ENCODE data around the gene ARIH2.
"Not testable (repeated sequence)": the region's sequence is repeated elsewhere in the genome, so short reads cannot be mapped to it uniquely, and the experiment has no call there.

Gene ARIH2

DNA sequence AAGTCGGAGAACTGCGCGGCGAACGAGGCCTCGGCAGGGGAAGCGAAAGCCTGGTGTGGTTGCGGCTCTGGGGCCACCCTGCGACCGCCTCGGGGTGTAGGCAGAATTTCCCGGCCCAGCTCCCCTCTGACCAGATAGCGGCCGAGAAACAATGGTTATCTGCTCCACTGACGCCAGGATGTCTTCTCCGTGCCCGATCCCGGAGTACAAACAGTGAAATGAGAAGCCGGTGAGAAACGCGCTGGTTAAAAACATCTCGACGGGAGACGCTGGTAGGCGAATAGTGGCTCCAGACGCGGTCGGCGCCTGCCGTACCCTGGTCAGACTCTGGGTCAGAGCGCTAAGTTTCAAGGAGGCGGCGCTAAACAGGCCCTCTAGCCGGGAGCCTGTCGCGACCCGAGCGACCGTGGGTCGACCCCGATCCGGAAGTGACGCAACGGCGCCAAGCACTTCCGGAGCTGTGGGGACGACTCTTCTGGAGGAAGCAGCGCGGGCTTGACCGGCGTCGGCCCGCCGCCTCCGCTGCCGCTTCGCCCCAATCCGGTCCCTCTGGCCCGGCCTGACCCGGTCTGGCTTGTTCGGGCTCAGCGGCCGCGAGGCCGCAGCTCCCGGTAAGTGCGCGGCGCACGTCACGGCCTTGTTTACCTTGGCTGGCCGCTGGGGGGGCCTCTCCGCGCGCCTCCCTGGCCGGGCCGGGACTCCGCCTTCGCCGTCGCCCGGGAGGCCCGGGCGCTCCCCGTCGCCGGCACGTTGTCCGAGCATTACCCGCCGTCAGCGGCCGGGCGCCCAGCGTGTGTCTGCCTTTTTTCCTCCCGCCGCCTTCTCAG lies at the start of gene ARIH2:
Gene ARIH2, plus strand, starts transcription at position 455 of the 827 bp plus-strand sequence. CDS start 8,717 bp downstream, outside the sequence.
- DNase-seq (ENCODE audit: low spot score), result peak; percentile 93

DNA sequence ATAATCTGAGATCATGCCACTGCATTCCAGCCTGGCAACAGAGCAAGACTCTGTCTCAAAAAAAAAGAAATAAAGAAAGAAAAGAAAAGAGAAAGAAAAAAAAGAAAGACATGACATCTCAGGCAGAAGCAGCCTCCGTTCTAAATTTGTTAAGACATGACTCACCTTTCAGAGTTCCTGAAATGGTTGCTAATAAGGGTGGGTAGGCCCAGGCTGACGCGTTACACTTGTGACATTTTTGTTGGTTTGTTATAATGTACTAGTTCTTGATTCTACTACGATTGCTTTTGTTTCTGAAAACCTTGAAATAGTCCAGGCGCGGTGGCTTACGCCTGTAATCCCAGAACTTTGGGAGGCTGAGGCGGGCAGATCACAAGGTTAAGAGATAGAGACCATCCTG lies 41.0 kb upstream of the ARIH2 start:
- no peak for DNase-seq (ENCODE audit: low spot score)

DNA sequence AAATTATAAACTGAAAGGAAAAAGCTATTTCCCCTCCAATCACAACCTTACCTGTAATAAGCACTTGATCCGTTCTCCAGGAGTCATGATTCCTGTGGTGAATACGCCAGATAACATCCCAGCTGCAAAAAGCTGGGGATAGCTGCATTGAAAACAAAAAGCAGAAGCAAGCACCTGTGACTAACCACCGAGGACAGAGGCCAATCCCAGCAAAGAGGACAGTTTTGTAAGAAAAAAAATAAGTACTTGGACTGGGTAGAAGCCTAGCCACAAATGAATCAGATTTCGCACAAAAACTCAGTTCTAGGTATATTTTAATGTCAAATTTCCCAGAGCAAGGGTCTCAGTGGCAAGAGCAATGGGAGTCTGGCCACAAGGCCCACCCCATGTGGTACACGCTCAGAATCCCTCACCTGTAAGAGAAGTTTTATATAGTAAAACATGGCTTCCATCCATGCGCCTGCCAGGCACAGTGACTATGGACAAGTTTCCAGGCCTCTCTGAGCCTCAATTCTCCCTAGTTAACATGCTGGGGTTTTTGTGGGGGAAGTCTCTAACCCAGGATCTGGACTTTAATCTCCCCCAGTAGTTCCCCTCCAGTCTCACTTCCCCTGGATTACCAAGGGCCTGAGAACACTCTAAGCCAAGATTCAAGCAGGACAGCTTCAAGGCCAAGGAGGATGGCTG lies 39.2 kb upstream of the ARIH2 start:
- no peak for DNase-seq (ENCODE audit: low spot score)

DNA sequence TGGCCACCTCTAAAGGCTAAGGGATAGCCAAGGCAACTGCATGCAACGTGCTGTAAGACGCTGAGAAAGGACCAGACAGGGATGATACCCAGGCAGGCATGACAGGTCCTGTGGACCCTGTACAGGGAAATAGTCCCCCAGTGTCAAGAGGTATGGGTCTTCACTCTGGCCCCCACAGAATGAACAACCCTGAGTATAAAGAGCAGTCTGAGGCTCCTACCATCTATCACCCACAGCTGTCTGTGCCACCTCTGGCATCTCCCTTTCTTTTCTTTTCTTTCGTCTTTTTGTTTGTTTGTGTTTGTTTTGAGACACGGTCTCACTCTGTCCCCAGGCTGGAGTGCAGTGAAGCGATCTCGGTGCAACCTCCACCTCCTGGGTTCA lies 38.7 kb upstream of the ARIH2 start:
- no peak for DNase-seq (ENCODE audit: low spot score)

DNA sequence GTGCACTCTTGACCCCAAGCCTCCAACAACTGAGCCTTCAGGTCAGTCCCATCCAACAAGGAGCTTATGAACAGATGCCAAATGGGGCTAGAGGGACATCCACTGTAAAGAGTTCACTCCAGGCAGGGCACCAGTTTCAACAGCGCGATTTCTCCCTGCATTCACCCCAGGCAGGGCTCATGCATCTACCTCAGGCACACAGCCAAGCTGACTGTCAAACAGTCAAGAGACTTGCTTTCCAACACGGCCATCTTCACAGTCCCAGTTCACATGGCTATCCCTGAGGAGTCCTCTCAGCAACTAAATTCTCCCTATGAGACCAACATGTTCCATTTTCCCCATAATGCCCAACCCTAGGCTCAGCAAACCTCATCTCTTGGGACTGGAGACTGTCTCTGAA lies 37.6 kb upstream of the ARIH2 start:
- no peak for DNase-seq (ENCODE audit: low spot score)

DNA sequence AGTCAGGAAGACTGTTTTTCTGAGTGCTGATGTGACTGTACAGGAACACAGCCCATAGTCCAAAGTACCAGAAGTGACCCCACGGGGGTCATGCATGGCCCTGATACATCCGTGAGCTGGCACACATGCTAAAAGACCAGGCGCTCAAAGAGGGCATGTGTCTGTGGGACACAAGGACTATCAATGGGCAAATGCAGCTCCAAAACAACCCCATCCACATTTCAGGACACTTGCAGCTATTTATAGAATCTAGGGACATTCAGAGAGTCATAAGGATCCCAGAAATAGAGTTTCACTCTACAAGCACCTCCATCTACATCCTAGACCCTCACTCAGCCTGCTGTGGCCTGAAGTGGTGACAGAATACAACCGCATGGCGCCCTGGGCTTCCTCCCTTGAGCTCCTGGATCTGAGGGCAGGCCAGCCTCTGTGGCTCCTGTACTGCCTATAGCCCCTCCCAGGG lies 37.0 kb upstream of the ARIH2 start:
- DNase-seq (ENCODE audit: low spot score), result no peak

DNA sequence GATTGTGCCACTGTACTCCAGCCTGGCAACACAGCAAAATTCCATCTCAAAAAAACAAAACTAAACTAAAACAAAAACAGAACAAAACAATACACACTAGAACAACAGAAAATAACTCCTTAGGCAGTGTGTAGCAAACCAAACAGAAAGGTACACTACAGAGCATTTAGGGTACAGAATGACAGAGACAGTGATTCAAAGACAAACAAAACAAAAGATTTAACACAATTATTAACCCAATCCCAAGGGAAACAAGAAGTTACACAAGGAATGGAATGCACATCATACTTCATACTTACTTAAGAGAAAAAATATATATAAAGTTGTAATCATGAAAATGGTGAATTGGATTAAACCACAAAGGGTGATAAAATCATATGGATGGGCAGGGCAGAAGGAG lies 32.9 kb upstream of the ARIH2 start:
- DNase-seq (ENCODE audit: low spot score), result no peak

DNA sequence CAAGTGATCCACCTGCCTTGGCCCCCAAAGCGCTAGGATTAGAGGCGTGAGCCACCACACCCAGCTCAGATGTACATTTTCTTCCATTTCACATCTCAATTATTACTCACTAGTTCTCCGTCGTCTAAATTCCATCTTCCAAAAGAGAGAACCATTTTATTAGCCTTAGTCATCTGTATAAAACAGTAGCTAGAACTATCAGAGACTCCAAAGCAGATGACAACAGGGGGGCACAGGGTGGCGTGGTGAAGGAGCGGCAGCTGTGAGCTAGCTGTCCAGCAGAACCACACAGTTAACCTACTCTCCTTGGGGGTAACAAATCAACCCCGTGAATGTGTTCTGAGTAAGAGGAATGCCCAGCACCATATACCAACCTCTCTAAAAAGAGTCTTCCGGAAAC lies 27.0 kb upstream of the ARIH2 start:
- no peak for DNase-seq (ENCODE audit: low spot score)

DNA sequence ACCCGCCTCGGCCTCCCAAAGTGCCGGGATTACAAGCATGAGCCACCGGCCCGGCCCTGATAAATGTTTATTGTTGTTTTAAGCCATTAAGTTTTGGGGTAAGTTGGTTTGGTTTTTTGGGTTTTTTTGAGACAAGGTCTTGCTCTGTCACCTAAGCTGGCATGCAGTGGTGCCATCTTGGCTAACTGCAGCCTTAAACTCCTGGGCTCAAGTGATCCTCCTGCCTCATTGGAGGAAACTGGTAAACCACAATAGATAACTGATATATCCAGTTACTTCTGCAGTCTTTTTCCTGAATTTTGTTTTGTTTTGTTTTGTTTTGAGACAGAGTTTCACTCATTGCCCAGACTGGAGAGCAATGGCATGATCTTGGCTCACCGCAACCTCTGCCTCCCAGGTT lies 24.1 kb upstream of the ARIH2 start:
- no peak for DNase-seq (ENCODE audit: low spot score)

DNA sequence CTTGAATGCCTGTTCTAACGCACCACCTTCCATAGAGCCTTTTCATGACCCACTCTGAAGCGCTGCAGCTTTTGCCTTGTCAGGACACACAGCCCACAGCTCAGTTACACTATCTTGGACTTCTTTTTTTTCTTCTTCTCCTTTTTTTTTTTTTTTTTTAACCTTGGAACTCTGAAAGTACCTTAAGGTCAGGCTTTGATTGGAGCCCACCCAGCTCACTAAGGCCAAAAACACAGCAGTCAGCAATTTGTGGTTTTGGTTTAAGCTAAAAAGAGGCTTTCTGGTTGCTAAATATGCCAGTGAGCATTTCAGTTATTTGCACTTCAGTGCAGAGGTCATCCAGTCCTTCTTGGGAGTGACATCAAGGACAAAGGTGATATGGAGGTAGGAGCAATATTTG lies 21.7 kb upstream of the ARIH2 start:
- DNase-seq (ENCODE audit: low spot score), result no peak

DNA sequence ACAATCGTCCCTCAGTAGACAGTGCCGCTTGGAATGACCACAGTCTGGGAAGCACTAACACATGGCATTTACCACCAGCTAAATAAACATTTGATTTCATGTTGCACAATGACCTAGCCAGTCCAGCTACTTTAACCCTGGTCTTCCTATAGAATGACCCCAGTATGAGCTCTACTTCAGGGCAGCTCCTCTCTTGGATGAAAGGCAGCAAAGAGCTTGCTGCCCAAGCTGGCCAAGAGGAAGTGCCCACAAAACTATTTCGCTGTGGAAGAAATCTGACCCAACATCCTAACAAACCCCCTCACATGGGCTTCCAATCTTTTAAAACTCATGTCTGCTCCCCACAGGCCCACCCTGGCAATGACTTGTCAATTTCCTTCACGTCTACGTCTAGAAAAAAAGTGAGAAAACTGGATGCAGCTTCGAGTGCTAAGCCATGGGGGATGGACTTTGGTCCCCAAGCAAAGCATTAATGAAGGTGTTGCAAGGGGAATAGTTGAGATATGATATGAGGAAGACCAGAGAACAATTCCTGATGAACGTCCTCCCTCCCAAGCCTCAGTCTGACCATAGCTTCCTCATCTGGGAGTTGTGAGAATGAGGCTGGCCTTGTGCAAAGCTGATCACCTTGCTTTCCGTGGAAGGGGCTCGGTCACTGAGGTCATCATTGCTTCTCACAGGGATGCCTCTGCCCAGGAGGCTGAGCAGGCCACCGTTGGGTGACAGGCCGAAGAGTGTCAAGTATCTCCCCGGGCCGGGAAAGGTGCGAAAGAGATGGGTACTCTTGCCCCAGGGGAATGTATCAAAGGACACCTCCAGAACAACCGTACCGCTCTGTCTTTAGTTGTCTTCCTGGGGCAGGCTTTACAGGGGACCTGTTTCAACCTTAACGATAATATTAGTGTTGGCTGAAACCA lies 20.9 kb upstream of the ARIH2 start:
- DNase-seq (ENCODE audit: low spot score), result peak; percentile 13

DNA sequence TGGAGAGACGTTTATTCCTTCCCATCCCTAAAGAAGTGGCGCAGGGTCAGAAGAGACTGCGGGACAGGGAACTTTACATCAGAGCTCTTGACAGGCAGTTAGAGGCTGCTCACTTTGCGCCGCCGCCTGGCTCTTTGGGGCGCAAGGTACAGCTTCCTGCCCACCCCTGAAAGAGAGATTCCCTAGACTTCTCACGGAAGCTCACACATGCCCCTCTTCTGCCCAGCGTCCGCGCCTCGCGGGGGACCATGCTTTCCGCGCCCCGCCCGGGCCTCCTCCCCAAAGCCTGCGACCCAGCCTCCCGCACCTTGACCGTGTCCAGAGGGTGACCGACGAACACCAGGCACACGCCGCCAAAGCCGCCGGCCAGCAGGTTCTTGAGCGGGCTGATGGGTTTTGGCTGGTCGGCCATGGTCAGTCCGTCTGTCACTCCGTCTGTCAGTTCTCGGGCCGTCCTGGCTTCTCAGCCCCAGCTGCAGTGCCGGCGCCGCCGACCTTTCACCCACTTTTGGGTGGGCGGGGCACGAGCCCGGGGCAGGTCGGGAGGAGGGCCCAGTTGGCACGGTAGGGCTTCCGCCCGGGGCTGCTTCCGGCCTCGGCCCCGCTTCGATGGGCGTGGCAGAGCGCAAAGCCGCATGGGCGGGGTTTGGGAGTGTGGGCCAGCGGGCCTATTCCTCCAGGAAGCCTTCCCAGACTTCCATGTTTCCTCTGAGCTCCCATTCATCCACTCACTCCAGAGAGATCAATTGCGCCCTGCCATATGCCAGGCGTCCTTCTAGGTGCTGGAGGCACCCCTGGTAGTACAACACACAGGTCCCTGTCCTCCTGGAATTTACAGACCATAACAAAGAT lies 20.0 kb upstream of the ARIH2 start, which contains the start of gene SLC25A20:
Gene SLC25A20, minus strand, starts transcription at position 500 of the 852 bp plus-strand sequence. Its CDS starts 88 bp downstream, at position 412.
- DNase-seq (ENCODE audit: low spot score), result peak; percentile 94

DNA sequence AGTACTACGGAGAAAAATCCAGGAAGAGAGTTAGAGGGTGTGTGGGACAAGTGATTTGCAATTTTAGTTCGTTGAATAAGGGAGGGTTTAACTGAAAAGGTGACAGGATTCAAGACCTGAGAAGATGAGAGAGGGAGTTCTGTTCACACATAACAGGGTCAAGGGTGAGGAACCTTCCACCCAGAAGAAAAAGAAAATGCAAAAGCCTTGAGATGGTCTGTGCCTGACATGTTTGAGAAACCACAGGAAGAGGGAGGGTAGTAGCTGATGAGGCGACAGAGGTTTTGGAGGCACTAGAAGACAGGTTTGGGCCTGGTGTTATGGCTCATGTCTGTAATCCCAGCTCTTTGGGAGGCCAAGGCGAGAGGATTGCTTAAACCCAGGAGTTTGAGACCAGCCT lies 19.4 kb upstream of the ARIH2 start:
- no peak for DNase-seq (ENCODE audit: low spot score)

DNA sequence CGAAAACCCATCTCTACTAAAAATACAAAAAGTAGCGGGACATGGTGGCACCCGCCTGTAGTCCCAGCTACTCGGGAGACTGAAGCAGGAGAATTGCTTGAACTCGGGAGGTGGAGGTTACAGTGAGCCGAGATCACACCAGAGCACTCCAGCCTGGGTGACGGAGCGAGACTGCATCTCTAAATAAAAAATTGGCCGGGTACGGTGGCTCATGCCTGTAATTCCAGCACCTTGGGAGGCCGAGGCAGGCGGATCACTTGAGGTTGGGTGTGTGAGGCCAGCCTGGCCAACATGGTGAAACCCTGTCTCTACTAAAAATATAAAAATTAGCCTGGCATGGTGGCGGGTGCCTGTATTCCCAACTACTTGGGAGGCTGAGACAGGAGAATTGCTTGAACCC lies 11.6 kb upstream of the ARIH2 start:
- not testable (repeated sequence) for DNase-seq (ENCODE audit: low spot score)

DNA sequence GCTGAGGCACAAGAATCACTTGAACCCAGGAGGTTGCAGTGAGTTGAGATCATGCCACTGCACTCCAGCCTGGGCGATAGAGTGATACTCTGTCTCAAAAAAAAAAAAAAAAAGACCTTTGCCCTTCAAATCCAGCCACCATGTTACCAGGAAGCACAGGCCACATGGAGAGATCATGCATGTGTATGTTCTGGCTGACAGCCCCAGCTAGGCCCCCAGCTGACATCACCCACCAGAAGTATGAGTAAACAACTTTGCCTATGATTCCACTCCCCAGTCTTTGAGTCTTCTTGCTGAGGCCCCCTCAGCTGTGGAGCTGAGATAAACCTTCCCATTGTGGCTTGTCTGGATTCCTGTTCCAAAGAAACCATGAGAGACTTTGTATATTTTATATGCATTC lies 3.3 kb upstream of the ARIH2 start:
- DNase-seq (ENCODE audit: low spot score), result no peak

DNA sequence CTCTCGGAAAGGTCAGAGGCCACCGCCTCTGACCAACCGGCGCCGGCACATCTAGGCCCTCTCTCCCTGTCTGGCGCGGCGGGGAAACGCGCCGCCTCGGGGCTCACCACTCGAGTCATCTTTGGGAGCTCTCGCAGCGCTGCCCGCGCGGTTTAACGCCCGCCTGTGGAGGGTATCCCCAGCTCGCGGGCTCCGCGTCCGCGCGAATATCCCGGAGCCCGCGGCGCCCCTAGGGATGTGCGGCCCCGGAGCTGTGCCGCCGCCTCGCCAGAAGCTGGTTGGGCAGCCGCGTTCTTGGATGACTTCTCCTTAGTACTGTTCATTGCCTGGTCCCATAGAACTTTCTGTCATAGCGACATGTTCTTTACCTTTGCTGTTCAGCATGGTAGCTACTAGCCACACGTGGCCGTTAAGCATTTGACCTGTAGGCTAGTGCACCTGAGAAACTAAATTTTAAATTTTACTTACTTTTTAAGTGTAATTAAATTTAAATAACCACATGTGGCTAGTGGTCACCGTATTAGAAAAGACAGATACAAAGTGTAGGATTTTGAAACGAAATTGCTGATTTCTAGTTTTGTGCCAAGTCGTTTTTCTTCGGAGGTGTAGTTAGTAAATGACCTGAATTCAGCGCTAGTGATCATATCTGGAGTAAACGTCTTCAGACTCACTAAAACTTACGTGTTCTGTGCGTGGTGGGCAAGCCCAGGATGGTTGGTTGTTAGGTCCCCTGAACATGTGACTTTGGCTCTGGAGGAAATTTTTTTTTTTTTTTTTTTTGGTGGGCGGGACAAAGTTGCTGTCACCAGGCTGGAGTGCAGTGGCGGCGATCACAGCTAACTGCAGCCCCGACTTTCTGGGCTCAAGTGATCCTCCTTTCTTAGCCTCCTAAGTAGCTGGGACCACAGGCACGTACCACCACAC lies 835 bp downstream of the ARIH2 start:
- DNase-seq (ENCODE audit: low spot score), result peak; percentile 71

DNA sequence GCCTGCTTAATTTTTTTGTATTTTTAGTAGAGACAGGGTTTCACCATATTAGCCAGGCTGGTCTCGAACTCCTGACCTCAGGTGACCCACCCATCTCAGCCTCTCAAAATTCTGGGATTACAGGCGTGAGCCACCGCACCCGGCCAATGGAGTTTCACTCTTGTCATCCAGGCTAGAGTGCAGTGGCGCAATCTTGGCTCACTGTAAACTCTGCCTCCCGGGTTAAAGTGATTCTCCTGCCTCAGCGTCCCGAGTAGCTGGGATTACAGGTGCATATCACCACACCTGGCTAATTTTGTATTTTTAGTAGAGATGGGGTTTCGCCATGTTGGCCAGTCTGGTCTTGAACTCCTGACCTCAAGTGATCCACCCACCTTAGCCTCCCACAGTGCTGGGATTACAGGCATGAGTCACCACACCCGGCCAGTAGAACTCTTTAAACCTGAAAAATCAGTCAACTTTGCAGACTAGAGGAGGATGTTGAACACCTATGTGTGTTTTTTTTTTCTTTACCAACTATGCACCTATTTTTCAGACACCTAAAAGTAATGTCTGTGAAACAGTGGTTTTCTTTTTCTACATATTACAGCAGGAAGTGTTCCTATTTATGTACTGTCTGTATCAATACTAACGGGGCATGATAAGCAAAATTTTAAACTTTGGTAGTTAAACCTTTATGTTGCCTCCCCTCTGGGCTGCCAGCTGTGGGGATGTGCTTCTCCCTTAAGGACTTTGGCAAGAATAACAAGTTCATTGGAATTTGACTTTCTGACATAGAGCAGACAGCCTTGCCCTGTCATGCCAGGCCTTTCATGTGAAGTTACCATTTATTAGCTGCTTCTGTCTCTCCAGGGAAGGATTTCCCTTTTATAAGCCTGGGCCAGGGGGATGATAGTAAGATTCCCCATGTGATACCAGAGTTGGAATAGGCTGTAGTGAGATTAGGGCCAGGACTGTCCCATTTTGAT lies 8.1 kb downstream of the ARIH2 start:
- no peak for DNase-seq (ENCODE audit: low spot score)

DNA sequence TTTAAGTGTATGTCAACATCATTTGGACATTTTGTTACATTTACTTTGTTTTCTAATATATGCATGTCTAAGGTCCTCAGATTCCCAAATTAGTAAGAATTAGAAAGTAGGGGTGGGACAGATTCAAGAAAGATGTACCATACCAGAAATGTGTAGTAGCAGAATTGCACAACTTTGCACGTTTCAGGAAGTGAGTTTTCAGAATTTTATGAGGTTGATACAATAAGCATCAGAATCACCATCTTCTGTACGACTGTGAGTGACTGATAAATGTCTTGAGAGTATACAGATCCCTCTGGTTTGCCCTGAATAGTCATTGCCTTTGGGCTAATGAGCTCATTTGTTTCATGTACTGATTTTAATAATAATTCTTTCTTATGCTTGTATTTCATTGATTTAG lies 9.3 kb downstream of the ARIH2 start:
- DNase-seq (ENCODE audit: low spot score), result no peak

DNA sequence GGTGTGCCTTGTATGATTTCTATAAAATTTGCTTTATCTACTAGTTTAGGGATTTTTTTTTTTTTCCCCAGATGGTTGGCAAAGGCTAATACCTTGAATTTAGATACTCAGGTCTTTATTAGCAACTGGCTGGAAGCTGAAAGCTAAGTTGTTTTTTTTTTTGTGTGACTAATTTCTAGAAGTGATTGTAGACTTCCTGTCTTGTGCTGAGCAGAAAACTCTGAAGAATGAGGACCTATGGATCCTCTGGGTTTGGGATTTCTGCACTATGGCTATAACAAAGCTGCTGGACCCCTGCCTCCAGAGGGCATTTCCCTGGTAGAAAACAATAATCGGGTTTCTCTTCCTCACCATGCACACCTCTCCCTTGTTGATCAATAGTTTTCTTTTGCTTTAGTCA lies 10.0 kb downstream of the ARIH2 start:
- DNase-seq (ENCODE audit: low spot score), result no peak

Measured in hematopoietic multipotent progenitor cell treated with erythropoietin and hydrocortisone succinate and interleukin-3 and kit ligand, for 15 days (in vitro differentiated cells).